HL-60 (cell line): ENCODE measurements around the gene NEDD4L.

ENCODE experiments used
- DNase-seq, 2 experiments: peaks; one replicate each; pipeline ENCODE4 v3.0.0-alpha.2; 2010 to 2020; ENCODE audit warnings: low read depth in 1 of 2, low spot score in 1 of 2
- H3K27ac ChIP-seq: fragments of 250-450 bp; sonication (Bioruptor Pico); replicated peaks from 2 replicates; pipeline ENCODE4 v1.5.1; 2020; ENCODE audit warnings: mild to moderate bottlenecking, moderate library complexity
- H3K27me3 ChIP-seq: fragments of 250-450 bp; sonication (Bioruptor Pico); 2 replicates; pipeline ENCODE4 v1.5.1; 2021; ENCODE audit warnings: mild to moderate bottlenecking, moderate library complexity; ENCODE audit not compliant: insufficient read depth, poor library complexity, severe bottlenecking
- H3K4me3 ChIP-seq: replicated peaks from 2 replicates; pipeline ENCODE4 v1.5.1; 2011; ENCODE audit warnings: mild to moderate bottlenecking, control low read depth, low read length; ENCODE audit not compliant: insufficient read depth
- GABPA ChIP-seq: IDR thresholded peaks from 2 replicates; pipeline ENCODE4 v1.6.1; 2012; ENCODE audit warnings: low read depth
- POLR2AphosphoS5 ChIP-seq: IDR thresholded peaks from 2 replicates; pipeline ENCODE4 v1.6.1; 2012; ENCODE audit warnings: low read depth
- SPI1 ChIP-seq: IDR thresholded peaks from 2 replicates; pipeline ENCODE4 v1.6.1; 2012; ENCODE audit warnings: low read depth, mild to moderate bottlenecking, borderline replicate concordance
- TF ChIP-seq, protein P1 (sequence below): IDR thresholded peaks from one replicate; pipeline ENCODE4 v1.5.1; 2011; ENCODE audit warnings: low read length, control low read depth, inconsistent platforms; ENCODE audit not compliant: insufficient read depth
- TF ChIP-seq, protein P2 (sequence below): IDR thresholded peaks from 2 replicates; pipeline ENCODE4 v1.6.1; 2012; ENCODE audit warnings: low read depth; ENCODE audit not compliant: insufficient replicate concordance

NEDD4L gene

DNA sequence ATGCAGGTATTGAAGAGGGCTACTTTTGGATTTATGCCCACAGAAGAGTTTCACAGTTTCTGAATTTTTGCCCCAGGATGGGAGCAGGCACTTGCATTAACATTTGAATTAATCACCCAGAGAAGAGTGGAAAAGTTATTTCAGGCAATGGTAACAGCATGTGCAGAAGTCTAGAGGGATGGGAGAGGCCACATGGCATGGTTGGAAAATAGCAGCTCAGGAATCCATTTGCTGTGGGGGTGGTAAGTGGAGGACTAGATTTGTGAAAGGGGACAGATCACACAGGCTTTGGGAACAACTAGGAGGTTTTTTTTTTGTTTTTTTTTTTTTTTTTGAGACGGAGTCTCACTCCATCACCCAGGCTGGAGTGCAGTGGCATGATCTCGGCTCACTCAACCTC, 65.2 kb downstream of the NEDD4L start:
- no peak for DNase-seq
- Histone ChIP-seq H3K27me3 (peaks cover 2% of the 10 kb centered on the region), H3K27ac (no peak overlapping the region), H3K4me3 (no peak overlapping the region)
- TF ChIP-seq POLR2AphosphoS5 = no peak
- no peak for TF ChIP-seq GABPA
- TF ChIP-seq, protein P1, sequence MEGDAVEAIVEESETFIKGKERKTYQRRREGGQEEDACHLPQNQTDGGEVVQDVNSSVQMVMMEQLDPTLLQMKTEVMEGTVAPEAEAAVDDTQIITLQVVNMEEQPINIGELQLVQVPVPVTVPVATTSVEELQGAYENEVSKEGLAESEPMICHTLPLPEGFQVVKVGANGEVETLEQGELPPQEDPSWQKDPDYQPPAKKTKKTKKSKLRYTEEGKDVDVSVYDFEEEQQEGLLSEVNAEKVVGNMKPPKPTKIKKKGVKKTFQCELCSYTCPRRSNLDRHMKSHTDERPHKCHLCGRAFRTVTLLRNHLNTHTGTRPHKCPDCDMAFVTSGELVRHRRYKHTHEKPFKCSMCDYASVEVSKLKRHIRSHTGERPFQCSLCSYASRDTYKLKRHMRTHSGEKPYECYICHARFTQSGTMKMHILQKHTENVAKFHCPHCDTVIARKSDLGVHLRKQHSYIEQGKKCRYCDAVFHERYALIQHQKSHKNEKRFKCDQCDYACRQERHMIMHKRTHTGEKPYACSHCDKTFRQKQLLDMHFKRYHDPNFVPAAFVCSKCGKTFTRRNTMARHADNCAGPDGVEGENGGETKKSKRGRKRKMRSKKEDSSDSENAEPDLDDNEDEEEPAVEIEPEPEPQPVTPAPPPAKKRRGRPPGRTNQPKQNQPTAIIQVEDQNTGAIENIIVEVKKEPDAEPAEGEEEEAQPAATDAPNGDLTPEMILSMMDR = no peak
- TF ChIP-seq, protein P2, sequence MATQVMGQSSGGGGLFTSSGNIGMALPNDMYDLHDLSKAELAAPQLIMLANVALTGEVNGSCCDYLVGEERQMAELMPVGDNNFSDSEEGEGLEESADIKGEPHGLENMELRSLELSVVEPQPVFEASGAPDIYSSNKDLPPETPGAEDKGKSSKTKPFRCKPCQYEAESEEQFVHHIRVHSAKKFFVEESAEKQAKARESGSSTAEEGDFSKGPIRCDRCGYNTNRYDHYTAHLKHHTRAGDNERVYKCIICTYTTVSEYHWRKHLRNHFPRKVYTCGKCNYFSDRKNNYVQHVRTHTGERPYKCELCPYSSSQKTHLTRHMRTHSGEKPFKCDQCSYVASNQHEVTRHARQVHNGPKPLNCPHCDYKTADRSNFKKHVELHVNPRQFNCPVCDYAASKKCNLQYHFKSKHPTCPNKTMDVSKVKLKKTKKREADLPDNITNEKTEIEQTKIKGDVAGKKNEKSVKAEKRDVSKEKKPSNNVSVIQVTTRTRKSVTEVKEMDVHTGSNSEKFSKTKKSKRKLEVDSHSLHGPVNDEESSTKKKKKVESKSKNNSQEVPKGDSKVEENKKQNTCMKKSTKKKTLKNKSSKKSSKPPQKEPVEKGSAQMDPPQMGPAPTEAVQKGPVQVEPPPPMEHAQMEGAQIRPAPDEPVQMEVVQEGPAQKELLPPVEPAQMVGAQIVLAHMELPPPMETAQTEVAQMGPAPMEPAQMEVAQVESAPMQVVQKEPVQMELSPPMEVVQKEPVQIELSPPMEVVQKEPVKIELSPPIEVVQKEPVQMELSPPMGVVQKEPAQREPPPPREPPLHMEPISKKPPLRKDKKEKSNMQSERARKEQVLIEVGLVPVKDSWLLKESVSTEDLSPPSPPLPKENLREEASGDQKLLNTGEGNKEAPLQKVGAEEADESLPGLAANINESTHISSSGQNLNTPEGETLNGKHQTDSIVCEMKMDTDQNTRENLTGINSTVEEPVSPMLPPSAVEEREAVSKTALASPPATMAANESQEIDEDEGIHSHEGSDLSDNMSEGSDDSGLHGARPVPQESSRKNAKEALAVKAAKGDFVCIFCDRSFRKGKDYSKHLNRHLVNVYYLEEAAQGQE = no peak
- TF ChIP-seq SPI1 = no peak

DNA sequence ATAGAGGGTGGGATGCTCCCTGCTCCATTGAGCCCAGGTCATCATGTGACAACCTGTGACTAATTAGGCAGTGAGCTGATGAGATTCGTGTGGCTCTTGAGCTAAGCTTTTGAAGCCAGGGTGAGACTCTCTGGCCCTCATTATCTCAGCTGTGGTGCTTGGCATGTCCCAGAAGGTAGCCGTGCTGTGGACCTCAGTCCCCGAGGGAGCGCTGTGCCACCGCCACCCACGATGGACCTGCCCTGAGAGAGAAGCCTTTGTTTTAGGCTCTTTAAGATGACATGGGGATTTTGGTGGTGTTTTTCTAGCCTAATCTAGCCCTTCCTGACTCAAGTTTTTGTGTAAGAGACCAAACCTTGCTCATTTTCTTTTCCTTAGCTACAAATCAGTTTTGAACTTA, 66.4 kb downstream of the NEDD4L start:
- no peak for TF ChIP-seq SPI1
- TF ChIP-seq GABPA = no peak
- Histone ChIP-seq H3K27ac (no peak overlapping the region), H3K4me3 (no peak overlapping the region), H3K27me3 (peaks cover 2% of the 10 kb centered on the region)
- no peak for DNase-seq

GRCh38 chr18:58112174-58112573, 68.1 kb downstream of the NEDD4L start:
- no peak overlapping the region for H3K27ac ChIP-seq
- H3K4me3 ChIP-seq = no peak overlapping the region
- TF ChIP-seq SPI1 (no peak), POLR2AphosphoS5 (no peak), GABPA (no peak)
- TF ChIP-seq, protein P1 = no peak
- TF ChIP-seq, protein P2 = no peak
- H3K27me3 ChIP-seq = no peaks in the 10 kb centered on the region
- DNase-seq = no peak

DNA sequence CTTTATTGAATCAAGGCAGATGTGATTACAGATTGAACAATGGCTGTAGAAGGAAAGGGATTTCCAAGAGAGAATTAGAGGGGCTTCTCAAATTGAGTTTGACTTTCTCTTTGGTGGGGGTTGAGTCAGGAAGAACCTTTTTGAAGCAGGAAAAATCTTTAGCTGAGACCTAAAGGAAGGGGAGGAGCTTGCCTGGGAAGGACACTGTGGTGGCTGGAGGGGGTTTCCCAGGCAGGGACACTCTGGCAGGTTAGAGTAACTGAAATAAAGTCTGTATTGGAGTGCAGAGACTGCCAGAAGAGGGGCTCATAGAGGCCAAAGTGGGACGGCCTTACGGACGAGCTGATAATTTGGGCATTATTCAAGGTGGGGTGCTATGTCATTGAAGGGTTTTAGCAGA, 69.3 kb downstream of the NEDD4L start:
- TF ChIP-seq GABPA (no peak), POLR2AphosphoS5 (no peak), SPI1 (no peak)
- TF ChIP-seq, protein P1 = no peak
- TF ChIP-seq, protein P2 = no peak
- Histone ChIP-seq H3K27me3 (peaks cover 6% of the 10 kb centered on the region), H3K4me3 (no peak overlapping the region), H3K27ac (no peak overlapping the region)
- no peak for DNase-seq
